HepG2 (cell line): ENCODE results near the gene SPTB.

Experiments used
- ARHGAP35 ChIP-seq: sonication (generic); formaldehyde crosslinking; IDR thresholded peaks from 2 replicates; pipeline ENCODE4 v1.9.0; 2022; ENCODE audit warnings: mild to moderate bottlenecking, inconsistent platforms, moderate library complexity, missing genetic modification reagents, borderline replicate concordance
- ELF4 ChIP-seq: sonication (generic); formaldehyde crosslinking; IDR thresholded peaks from 2 replicates; pipeline ENCODE4 v1.5.0; 2020; ENCODE audit warnings: missing genetic modification reagents, mild to moderate bottlenecking, moderate library complexity, borderline replicate concordance
- POLR2AphosphoS5 ChIP-seq: IDR thresholded peaks from 2 replicates; pipeline ENCODE4 v1.6.1; 2012; ENCODE audit warnings: low read depth, low read length
- TF ChIP-seq, protein P1 (sequence below): sonication (generic); formaldehyde crosslinking; conservative IDR thresholded peaks from 2 replicates; pipeline ENCODE4 v1.5.0; 2020; ENCODE audit warnings: missing genetic modification reagents

DNA sequence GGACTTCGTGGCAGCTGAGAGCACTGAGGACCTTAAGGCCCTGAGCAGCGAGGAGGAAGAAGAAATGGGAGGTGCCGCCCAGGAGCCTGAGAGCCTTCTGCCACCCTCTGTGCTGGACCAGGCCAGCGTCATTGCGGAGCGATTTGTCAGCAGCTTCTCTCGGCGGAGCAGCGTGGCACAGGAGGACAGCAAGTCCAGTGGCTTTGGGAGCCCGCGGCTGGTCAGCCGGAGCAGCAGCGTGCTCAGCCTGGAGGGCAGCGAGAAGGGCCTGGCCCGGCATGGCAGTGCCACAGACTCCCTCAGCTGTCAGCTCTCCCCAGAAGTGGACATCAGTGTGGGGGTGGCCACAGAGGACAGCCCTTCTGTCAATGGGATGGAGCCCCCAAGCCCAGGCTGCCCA lies 138.5 kb downstream of the SPTB start:
- TF ChIP-seq, protein P1, sequence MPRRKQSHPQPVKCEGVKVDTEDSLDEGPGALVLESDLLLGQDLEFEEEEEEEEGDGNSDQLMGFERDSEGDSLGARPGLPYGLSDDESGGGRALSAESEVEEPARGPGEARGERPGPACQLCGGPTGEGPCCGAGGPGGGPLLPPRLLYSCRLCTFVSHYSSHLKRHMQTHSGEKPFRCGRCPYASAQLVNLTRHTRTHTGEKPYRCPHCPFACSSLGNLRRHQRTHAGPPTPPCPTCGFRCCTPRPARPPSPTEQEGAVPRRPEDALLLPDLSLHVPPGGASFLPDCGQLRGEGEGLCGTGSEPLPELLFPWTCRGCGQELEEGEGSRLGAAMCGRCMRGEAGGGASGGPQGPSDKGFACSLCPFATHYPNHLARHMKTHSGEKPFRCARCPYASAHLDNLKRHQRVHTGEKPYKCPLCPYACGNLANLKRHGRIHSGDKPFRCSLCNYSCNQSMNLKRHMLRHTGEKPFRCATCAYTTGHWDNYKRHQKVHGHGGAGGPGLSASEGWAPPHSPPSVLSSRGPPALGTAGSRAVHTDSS (CRISPR knock-in tag) = no peak
- TF ChIP-seq POLR2AphosphoS5 = no peak
- no peak for TF ChIP-seq ELF4 (CRISPR knock-in tag)
- TF ChIP-seq ARHGAP35 (CRISPR knock-in tag) = no peak
